ENCODE data around the gene PARVG.

GRCh38 chr22:44153710-44154109, 27.0 kb upstream of the PARVG start:
- TF ChIP-seq ZSCAN32 (CRISPR knock-in tag; IDR thresholded peaks at IDR 0.05) (no peak), CTCF (IDR thresholded peaks at IDR 0.05 in 2 of 3, conservative IDR thresholded peaks at IDR 0.05 in 1 of 3; ENCODE audit: insufficient read depth in 2 of 3, low read depth in 1 of 3, low read length in 3 of 3) (no peak), C11orf30 (IDR thresholded peaks at IDR 0.05; ENCODE audit: low read depth) (no peak), POLR2AphosphoS5 (IDR thresholded peaks at IDR 0.05; ENCODE audit: control insufficient read depth, insufficient read depth, low read depth, low read length) (no peak), XRCC3 (IDR thresholded peaks at IDR 0.05) (no peak)

Measured in K562 (cell line).